Measurements from ENCODE around the gene SLIT3.

SLIT3 gene

GRCh38 chr5:168879929-168880328, 421.0 kb downstream of the SLIT3 start:
- DNase-seq, result no peak

- DNase-seq, result no peak
These were observed 421.6 kb downstream of the SLIT3 start for GRCh38 chr5:168879331-168879730.

- DNase-seq, result no peak
These were observed 422.7 kb downstream of the SLIT3 start for GRCh38 chr5:168878135-168878745.

- no peak for DNase-seq
These were observed 423.6 kb downstream of the SLIT3 start for GRCh38 chr5:168877132-168877892.

GRCh38 chr5:168876419-168876818, 424.5 kb downstream of the SLIT3 start:
- DNase-seq, result no peak

GRCh38 chr5:168875832-168876231, 425.1 kb downstream of the SLIT3 start:
- DNase-seq, result no peak

- no peak for DNase-seq
These were observed 426.1 kb downstream of the SLIT3 start for GRCh38 chr5:168874713-168875380.

GRCh38 chr5:168872246-168872645, 428.7 kb downstream of the SLIT3 start:
- no peak for DNase-seq

GRCh38 chr5:168870910-168871309, 430.0 kb downstream of the SLIT3 start:
- DNase-seq, result no peak

GRCh38 chr5:168869615-168870227, 431.2 kb downstream of the SLIT3 start:
- DNase-seq, result no peak

GRCh38 chr5:168867241-168867640, 433.7 kb downstream of the SLIT3 start:
- no peak for DNase-seq

- DNase-seq, result peak; percentile 53
These were observed 435.0 kb downstream of the SLIT3 start for GRCh38 chr5:168865968-168866367.

GRCh38 chr5:168863021-168863420, 437.9 kb downstream of the SLIT3 start:
- DNase-seq, result no peak

GRCh38 chr5:168860503-168860902, 440.4 kb downstream of the SLIT3 start:
- DNase-seq, result no peak

GRCh38 chr5:168860081-168860480, 440.9 kb downstream of the SLIT3 start:
- DNase-seq, result no peak

GRCh38 chr5:168859471-168859870, 441.5 kb downstream of the SLIT3 start:
- no peak for DNase-seq

- DNase-seq, result no peak
These were observed 441.9 kb downstream of the SLIT3 start for GRCh38 chr5:168858994-168859393.

GRCh38 chr5:168858371-168858770, 442.6 kb downstream of the SLIT3 start:
- DNase-seq, result no peak

- no peak for DNase-seq
These were observed 447.0 kb downstream of the SLIT3 start for GRCh38 chr5:168853972-168854371.

GRCh38 chr5:168852329-168852728, 448.6 kb downstream of the SLIT3 start:
- no peak for DNase-seq

GRCh38 chr5:168851902-168852321, 449.0 kb downstream of the SLIT3 start:
- peak; percentile 50 for DNase-seq

GRCh38 chr5:168850683-168851082, 450.3 kb downstream of the SLIT3 start:
- no peak for DNase-seq

- DNase-seq, result no peak
These were observed 452.4 kb downstream of the SLIT3 start for GRCh38 chr5:168848569-168848968.

Data from left hindlimb (tissue), 1 donor.